OCI-LY3 (cell line): ENCODE data around the gene NPNT.

Experiments used
- EZH2phosphoT487 ChIP-seq: fragments of 200-600 bp; shearing (Covaris generic); IDR thresholded peaks from 2 replicates; pipeline ENCODE4 v1.6.1; 2018; ENCODE audit warnings: antibody characterized with exemption, mixed run types, low read depth
- TF ChIP-seq, protein P1 (sequence below): fragments of 200-600, 300-600 bp; sonication (generic); IDR thresholded peaks from 2 replicates; pipeline ENCODE4 v1.5.1; 2014; ENCODE audit warnings: antibody characterized with exemption, low read length, low read depth

DNA sequence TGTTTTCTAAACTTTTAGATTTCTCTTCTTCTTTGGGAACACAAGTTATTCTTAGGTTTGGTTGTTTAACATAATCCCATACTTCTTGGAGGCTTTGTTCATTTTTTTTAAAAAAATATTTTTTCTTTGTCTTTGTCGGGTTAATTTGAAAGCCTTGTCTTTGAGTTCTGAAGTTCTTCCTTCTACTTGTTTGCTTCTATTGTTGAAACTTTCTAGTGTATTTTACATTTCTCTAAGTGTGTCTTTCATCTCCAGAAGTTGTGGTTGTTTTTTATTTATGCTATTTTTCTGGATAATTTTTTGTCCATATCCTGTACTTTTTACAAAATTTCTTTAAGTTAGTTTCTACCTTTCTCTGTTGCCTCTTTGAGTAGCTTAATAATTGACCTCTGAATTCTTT is 116.1 kb downstream of the NPNT start:
- TF ChIP-seq, protein P1, sequence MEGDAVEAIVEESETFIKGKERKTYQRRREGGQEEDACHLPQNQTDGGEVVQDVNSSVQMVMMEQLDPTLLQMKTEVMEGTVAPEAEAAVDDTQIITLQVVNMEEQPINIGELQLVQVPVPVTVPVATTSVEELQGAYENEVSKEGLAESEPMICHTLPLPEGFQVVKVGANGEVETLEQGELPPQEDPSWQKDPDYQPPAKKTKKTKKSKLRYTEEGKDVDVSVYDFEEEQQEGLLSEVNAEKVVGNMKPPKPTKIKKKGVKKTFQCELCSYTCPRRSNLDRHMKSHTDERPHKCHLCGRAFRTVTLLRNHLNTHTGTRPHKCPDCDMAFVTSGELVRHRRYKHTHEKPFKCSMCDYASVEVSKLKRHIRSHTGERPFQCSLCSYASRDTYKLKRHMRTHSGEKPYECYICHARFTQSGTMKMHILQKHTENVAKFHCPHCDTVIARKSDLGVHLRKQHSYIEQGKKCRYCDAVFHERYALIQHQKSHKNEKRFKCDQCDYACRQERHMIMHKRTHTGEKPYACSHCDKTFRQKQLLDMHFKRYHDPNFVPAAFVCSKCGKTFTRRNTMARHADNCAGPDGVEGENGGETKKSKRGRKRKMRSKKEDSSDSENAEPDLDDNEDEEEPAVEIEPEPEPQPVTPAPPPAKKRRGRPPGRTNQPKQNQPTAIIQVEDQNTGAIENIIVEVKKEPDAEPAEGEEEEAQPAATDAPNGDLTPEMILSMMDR = no peak
- no peak for TF ChIP-seq EZH2phosphoT487
